Fibroblast of mammary gland (primary cell): ENCODE data around the gene ANKRD44.
A peak's percentile ranks its signal among the peaks of the same experiment; 100 is the strongest.

ENCODE experiments used
- DNase-seq: peaks from one replicate; pipeline ENCODE4 v3.0.0-alpha.2; 2010; ENCODE audit warnings: low read depth
- H3K4me3 ChIP-seq: 2 replicates; pipeline ENCODE4 v1.5.1; 2011; ENCODE audit warnings: low read depth, mild to moderate bottlenecking, low read length, moderate library complexity; ENCODE audit not compliant: control insufficient read depth
- CTCF ChIP-seq: conservative IDR thresholded peaks from 2 replicates; pipeline ENCODE4 v1.5.1; 2011; ENCODE audit warnings: low read depth, low read length, inconsistent platforms; ENCODE audit not compliant: control insufficient read depth, insufficient read depth

Gene ANKRD44

GRCh38 chr2:197309691-197310231, 819 bp downstream of the ANKRD44 start:
- no peak for DNase-seq

GRCh38 chr2:197308996-197309690, 1.4 kb downstream of the ANKRD44 start:
- DNase-seq, result no peak
- TF ChIP-seq CTCF, result no peak
- H3K4me3 ChIP-seq, result peak overlapping the region; percentile 62

More at GRCh38 chr2:197309691-197310231, 819 bp downstream of the ANKRD44 start:
- H3K4me3 ChIP-seq, result peak overlapping the region; percentile 62
- no peak for TF ChIP-seq CTCF

- TF ChIP-seq CTCF, result no peak
- DNase-seq, result no peak
These were observed 2.0 kb downstream of the ANKRD44 start for GRCh38 chr2:197308585-197308984.

GRCh38 chr2:197307933-197308521, 2.6 kb downstream of the ANKRD44 start:
- H3K4me3 ChIP-seq, result no peak overlapping the region
- no peak for DNase-seq
- no peak for TF ChIP-seq CTCF

More at GRCh38 chr2:197308585-197308984, 2.0 kb downstream of the ANKRD44 start:
- H3K4me3 ChIP-seq, result no peak overlapping the region

GRCh38 chr2:197307236-197307932, 3.2 kb downstream of the ANKRD44 start:
- no peak for TF ChIP-seq CTCF
- no peak for DNase-seq
- no peak overlapping the region for H3K4me3 ChIP-seq

GRCh38 chr2:197306696-197307040, 3.9 kb downstream of the ANKRD44 start:
- TF ChIP-seq CTCF, result no peak
- no peak for DNase-seq

More at GRCh38 chr2:197306696-197307040, 3.9 kb downstream of the ANKRD44 start:
- no peak overlapping the region for H3K4me3 ChIP-seq
